ENCODE data around the gene RBPMS2. TPM values are rescaled to one million over a fixed set of nuclear protein-coding genes. Genes with fewer than 3 reads are reported as not detected.

The RBPMS2 gene
- total RNA-seq, 1 donor from 2014 or later = 1.9 TPM

GRCh38 chr15:64810497-64811326 lies 35.3 kb upstream of the RBPMS2 start:
- Histone ChIP-seq H3K27me3 (ENCODE audit: control insufficient read depth, insufficient read depth, low read length) (peaks cover 3% of the 10 kb centered on the region), H3K4me3 (ENCODE audit: low read depth, low read length) (no peak overlapping the region), H3K36me3 (ENCODE audit: control insufficient read depth, insufficient read depth, low read length) (no peaks in the 10 kb centered on the region)
- TF ChIP-seq CTCF (IDR thresholded peaks at IDR 0.05; ENCODE audit: insufficient read depth, low read length, poor library complexity, severe bottlenecking) = no peak
- DNase-seq (ENCODE audit: low read depth) = no peak

DNA sequence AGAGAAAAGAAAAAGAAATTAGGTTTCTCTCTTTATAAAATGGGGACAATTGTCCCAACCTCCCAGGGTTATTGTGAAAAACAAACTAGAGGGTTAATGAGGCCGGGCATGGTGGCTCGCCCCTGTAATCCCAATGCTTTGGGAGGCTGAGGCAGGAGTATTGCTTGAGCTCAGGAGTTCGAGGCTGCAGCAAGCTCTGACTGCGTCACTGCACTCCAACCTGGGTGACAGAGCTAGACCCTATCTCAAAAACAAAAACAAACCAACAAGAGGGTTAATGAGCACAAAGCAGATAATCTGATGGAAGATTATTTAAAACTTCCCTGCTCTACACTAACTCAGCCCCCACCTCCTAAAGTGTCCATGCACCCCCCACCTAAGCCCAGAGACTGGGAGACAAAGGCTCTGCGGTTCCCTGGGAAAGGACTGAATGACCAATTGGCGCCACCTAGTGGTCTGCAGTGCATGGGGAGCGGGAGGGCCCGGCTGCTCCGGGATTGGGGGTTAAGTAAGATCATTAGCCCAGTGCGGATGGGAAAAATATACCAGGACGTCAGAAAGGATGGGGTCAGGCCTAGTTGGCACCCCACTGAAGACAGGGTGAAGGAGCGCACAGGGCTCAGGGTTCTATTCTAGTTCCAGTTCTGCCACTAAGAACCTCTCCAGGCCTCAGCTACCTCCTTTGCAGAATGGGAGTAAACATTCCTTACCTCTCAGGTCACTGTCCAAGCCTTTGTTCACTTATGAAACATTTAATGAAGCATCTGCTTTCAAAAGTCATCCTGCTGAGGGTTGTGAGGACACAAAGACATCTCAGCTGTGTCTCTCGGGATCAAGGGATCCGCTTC lies 34.5 kb upstream of the RBPMS2 start:
- peak; percentile 98 for TF ChIP-seq CTCF (IDR thresholded peaks at IDR 0.05; ENCODE audit: insufficient read depth, low read length, poor library complexity, severe bottlenecking)
- H3K4me3 ChIP-seq (ENCODE audit: low read depth, low read length) = no peak overlapping the region
- no peak for DNase-seq (ENCODE audit: low read depth)
- peaks cover 3% of the 10 kb centered on the region for H3K27me3 ChIP-seq (ENCODE audit: control insufficient read depth, insufficient read depth, low read length)
- no peaks in the 10 kb centered on the region for H3K36me3 ChIP-seq (ENCODE audit: control insufficient read depth, insufficient read depth, low read length)

DNA sequence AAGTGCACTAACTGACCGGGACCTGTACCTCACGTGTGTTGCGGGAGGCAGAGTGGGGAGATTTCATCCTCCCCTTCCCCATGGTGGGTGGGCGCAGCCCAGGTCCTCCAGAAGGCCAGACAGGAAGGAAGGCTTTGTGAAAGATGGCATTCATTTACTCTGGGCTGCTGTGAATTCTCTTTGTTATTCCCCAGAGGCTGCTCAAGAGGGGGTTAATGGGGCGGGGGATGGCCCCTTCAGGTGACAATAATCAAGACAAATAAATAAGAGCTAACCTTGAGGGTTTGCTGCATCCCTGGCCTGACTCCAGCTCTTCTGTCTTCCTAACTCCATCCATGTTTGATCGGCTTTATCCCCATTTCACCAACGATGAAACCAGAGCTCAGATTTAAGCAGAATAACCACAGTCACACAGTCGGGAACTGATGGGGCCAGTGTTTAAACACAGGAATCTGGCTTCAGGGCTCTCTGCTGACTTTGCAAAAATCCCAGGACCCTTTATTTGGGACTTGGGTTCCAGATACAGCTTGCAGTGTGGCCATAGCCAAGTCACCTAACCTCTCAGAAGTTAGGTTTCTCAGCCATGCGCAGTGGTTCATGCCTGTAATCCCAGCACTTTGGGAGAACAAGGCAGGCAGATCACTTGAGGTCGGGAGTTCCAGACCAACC lies 33.5 kb upstream of the RBPMS2 start:
- Histone ChIP-seq H3K27me3 (ENCODE audit: control insufficient read depth, insufficient read depth, low read length) (peaks cover 3% of the 10 kb centered on the region), H3K4me3 (ENCODE audit: low read depth, low read length) (no peak overlapping the region), H3K36me3 (ENCODE audit: control insufficient read depth, insufficient read depth, low read length) (no peaks in the 10 kb centered on the region)
- no peak for DNase-seq (ENCODE audit: low read depth)
- no peak for TF ChIP-seq CTCF (IDR thresholded peaks at IDR 0.05; ENCODE audit: insufficient read depth, low read length, poor library complexity, severe bottlenecking)

GRCh38 chr15:64807751-64808222 lies 32.4 kb upstream of the RBPMS2 start:
- Histone ChIP-seq H3K36me3 (ENCODE audit: control insufficient read depth, insufficient read depth, low read length) (no peaks in the 10 kb centered on the region), H3K27me3 (ENCODE audit: control insufficient read depth, insufficient read depth, low read length) (peaks cover 3% of the 10 kb centered on the region), H3K4me3 (ENCODE audit: low read depth, low read length) (no peak overlapping the region)
- DNase-seq (ENCODE audit: low read depth) = no peak
- no peak for TF ChIP-seq CTCF (IDR thresholded peaks at IDR 0.05; ENCODE audit: insufficient read depth, low read length, poor library complexity, severe bottlenecking)

DNA sequence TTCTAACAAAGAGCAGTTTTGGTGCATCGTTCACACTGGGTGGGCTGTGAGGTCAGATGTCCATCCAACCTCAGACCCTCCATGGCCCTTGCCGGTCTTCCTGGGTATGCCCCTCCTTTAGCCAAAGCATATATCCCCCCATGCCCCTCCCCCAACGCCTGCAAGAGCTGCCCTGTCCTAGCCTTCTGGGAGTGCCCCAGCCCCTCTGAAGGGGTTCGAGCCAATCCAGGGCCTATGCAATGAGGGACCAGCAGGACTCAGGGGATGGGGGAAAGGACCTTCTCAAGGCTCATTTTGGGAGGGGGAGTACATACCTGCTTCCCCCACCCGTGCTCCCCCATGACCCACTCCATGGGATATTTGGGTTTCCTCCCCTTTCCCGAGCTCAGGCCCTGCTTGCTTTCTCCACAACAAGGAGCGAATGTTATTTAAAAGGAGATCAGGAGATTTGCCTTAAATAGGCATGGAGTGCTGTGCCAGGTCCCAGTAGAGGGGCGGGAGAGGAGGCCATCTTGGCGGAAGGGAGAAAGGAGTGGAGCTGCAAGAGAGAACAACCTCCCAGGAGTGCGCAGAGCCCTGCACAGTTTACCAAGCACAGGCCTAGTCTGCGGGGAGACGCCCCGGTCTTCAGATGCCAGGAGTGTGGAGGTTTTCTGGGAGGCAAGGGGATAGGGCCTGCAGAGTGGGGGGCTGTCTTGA lies 31.8 kb upstream of the RBPMS2 start:
- no peak overlapping the region for H3K4me3 ChIP-seq (ENCODE audit: low read depth, low read length)
- TF ChIP-seq CTCF (IDR thresholded peaks at IDR 0.05; ENCODE audit: insufficient read depth, low read length, poor library complexity, severe bottlenecking) = no peak

More for the DNA sequence above, 31.8 kb upstream of the RBPMS2 start:
- no peaks in the 10 kb centered on the region for H3K36me3 ChIP-seq (ENCODE audit: control insufficient read depth, insufficient read depth, low read length)
- DNase-seq (ENCODE audit: low read depth) = no peak
- H3K27me3 ChIP-seq (ENCODE audit: control insufficient read depth, insufficient read depth, low read length) = peaks cover 3% of the 10 kb centered on the region

Measured in kidney epithelial cell (primary cell).